Right ventricle myocardium inferior (tissue), 1 donor: Measurements from ENCODE around the gene CUX1. TPM values are rescaled to one million over a fixed set of nuclear protein-coding genes. Genes with fewer than 3 reads are reported as not detected.
"Not testable (repeated sequence)": the region's sequence is repeated elsewhere in the genome, so short reads cannot be mapped to it uniquely, and the experiment has no call there.

ENCODE experiments used
- ATAC-seq: fragments of 200-7000 bp; cut with Tn5 transposase; one replicate; pipeline ENCODE4 v1.9.1; 2020; ENCODE audit warnings: mild to moderate bottlenecking, moderate library complexity
- DNase-seq: peaks from one replicate; pipeline ENCODE4 v3.0.0; 2021; ENCODE audit errors: missing footprints
- intact Hi-C: fragments of 100-400 bp; cut with DNase I; formaldehyde crosslinking; loops from one replicate; pipeline ENCODE4 v1.11.0; 2022
- total RNA-seq: library from RNA; stranded (reverse); fragmentation: NEBNext Ultra II Directional; extraction: Animal tissue kit (Norgen Biotek cat#: 25700); gene quantifications from one replicate; pipeline ENCODE4 v1.2.1, GENCODE V29; 2021
- donor health status: DM: no; HTN: yes; CAD: no; lungs with severe emphysema.

CUX1 gene
- total RNA-seq, 1 donor from 2014 or later = 107 TPM

- DNase-seq = no peak
- intact Hi-C loops = no loop called here
- ATAC-seq = no peak
Observed at GRCh38 chr7:102132209-102132752, 314.9 kb downstream of the CUX1 start.

GRCh38 chr7:102138676-102139075 is 321.2 kb downstream of the CUX1 start:
- intact Hi-C loops = no loop called here
- ATAC-seq (no peak), DNase-seq (no peak)

DNA sequence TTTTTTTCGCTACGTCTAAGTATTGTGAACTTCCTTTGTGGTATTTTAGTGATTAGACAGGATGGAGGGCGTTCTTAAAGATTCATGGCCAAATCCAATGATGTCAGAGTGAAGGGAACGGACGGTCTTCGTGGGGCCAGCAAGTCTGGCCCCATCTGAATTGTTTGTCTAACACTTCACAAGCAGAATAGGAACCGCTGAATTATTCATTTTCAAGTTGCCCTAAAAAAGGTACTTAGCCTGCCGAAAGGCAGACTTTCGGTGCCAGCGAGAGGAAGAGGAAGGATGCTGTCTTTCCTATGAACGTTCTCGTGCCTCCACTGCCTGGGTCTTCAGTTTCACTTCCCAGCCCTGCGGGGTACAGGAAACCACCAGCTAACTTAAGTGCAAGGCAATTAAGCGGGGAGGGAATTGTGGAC is 323.5 kb downstream of the CUX1 start:
- intact Hi-C loops = loop anchor here (10.0 kb wide), 1 partner anchor 196 kb away; no protein-coding TSS in a partner anchor
- DNase-seq (no peak), ATAC-seq (no peak)

GRCh38 chr7:102142433-102142832 is 325.0 kb downstream of the CUX1 start:
- intact Hi-C loops = loop anchor here (10.0 kb wide), 1 partner anchor 198 kb away; no protein-coding TSS in a partner anchor
- DNase-seq, ATAC-seq: not testable (repeated sequence)

- intact Hi-C loops = loop anchor here (10.0 kb wide), 1 partner anchor 201 kb away; no protein-coding TSS in a partner anchor
- ATAC-seq (peak; percentile 90), DNase-seq (peak; percentile 80)
Observed at GRCh38 chr7:102146122-102146521, 328.7 kb downstream of the CUX1 start.

DNA sequence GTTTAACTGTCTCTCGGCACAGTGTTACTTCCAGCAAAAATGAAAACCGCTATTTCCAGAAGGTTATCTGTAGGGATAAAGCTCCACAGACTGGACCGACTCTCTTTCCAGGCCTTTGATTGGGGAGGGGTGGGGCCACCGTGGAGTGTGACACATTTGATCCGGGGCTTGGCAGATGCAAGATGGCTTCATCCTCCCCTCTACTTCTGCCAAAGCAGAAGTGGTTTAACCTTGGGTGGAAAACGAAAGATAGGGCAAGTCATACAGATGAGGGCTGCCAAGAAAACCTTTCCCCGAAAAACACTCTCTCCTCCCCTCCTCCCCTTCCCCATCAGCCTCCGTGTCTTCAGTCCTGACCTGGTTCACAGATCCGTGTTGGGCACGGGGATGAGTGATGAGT is 329.6 kb downstream of the CUX1 start:
- intact Hi-C loops = loop anchor here (10.0 kb wide), 1 partner anchor 202 kb away; no protein-coding TSS in a partner anchor
- peak; percentile 76 for DNase-seq
- ATAC-seq = peak; percentile 85

GRCh38 chr7:102148799-102149198 is 331.4 kb downstream of the CUX1 start:
- DNase-seq (no peak), ATAC-seq (no peak)
- intact Hi-C loops = loop anchor here (10.0 kb wide), 1 partner anchor 204 kb away; no protein-coding TSS in a partner anchor

GRCh38 chr7:102149416-102149815 is 332.0 kb downstream of the CUX1 start:
- ATAC-seq (no peak), DNase-seq (no peak)
- intact Hi-C loops = loop anchor here (10.0 kb wide), 1 partner anchor 205 kb away; no protein-coding TSS in a partner anchor

DNA sequence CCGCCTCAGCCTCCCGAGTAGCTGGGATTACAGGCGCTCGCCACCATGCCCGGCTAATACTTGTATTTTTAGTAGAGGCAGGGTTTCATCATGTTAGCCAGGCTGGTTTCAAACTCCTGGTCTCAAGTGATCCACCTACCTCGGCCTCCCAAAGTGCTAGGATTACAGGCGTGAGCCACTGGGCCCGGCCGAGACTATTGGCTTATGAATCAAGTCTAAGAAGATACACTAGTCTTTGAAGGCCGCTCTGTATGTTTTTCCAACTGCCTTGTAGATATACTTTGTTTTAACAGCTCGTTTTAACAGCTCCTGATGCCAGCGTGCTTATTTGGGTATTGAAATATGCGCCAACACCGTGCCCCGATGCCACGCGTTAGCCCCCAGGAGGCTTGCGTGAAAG is 332.8 kb downstream of the CUX1 start:
- intact Hi-C loops = loop anchor here (5.0 kb wide), 1 partner anchor 333 kb away; the partner anchor contains the start of gene CUX1
- DNase-seq (no peak), ATAC-seq (no peak)

DNA sequence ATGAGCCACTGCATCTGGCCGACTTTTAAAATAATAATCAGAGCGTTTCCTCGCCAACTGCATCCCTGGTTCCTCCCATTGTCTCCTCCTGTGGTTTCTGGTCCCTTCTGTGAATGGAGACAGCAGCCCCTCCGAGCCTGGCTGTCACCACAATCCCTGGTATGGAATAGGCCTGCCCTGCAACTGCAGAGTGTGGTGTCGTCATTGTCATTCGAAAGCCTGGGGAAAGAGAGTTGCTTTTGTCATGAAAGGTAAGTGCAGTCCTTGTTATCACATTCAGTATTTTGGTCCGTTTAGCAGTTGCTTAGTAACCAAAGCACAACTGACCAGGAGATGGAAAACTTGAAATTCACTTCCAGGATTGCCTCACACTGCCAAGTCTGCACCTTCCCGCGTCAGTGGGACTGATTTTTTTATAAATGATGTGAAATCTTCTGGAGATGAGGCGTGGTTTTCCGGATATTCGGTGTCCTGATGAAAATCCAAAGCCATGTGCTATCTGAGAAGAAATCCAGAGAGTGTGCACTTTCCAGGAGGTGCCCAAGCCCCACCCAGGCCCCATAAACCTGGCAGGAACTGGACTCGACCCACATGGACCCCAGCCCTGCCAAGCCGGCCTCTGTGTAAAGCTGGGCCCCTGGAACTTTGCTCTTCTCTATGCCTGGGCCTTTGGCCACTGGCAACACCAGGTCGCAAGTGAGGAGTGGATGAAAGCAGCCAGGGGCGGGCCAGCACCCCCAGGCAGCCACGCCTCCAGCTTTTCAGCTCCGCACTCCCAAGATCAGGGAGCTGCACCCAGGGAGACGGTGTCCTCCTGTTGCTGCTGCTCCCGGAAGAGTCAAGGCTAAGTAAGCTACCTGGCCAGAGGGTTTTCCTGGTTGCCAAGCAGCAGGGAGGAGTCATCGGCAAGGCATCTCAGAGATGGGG is 335.5 kb downstream of the CUX1 start:
- ATAC-seq (peak; percentile 89), DNase-seq (no peak)
- intact Hi-C loops = loop anchor here (5.0 kb wide), 1 partner anchor 336 kb away; the partner anchor contains the start of gene CUX1

- intact Hi-C loops = loop anchor here (5.0 kb wide), 1 partner anchor 336 kb away; the partner anchor contains the start of gene CUX1
- no peak for DNase-seq
- ATAC-seq = peak; percentile 49
Observed at GRCh38 chr7:102153599-102153946, 336.1 kb downstream of the CUX1 start.

DNA sequence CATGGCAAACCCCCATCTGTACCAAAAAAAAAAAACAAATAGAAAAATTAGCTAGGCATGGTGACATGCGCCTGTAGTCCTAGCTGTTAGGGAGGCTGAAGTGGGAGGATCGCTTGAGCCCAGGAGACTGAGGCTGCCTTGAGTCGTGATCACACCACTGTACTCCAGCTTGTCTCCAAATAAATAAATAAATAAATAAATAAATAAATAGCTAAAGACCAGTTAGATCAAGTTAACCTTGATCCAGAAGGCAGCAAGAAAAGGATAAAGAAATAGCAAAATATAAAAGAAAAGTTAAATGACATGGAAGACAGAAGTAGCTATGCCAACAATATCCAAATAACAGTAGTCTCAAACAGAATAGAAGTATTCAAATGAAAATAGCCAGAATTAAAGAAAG is 337.0 kb downstream of the CUX1 start:
- intact Hi-C loops = loop anchor here (5.0 kb wide), 1 partner anchor 337 kb away; the partner anchor contains the start of gene CUX1
- ATAC-seq (no peak), DNase-seq (no peak)

- ATAC-seq = no peak
- no peak for DNase-seq
- intact Hi-C loops = no loop called here
Observed at GRCh38 chr7:102155821-102156441, 338.5 kb downstream of the CUX1 start.

DNA sequence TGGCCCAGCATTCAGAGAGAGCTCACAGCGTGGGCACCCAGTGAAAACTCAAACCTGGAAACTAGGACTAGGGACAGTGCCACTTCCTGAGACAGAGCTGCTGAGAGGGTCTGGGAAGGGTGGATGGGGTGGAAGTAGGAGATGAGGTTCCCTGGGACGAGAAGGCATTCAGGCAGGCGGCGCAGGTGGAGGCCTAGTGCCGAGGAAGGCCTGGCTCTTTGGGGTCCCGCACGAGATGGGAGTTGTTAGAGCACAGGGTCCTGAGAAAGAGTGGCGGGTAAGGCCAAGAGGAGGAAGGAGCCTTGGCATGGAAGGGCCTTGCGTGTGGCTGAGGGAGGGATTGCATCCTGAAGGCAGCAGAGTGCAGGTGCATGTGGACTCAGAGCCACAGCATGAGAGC is 339.4 kb downstream of the CUX1 start:
- no peak for ATAC-seq
- no peak for DNase-seq
- intact Hi-C loops = no loop called here

DNA sequence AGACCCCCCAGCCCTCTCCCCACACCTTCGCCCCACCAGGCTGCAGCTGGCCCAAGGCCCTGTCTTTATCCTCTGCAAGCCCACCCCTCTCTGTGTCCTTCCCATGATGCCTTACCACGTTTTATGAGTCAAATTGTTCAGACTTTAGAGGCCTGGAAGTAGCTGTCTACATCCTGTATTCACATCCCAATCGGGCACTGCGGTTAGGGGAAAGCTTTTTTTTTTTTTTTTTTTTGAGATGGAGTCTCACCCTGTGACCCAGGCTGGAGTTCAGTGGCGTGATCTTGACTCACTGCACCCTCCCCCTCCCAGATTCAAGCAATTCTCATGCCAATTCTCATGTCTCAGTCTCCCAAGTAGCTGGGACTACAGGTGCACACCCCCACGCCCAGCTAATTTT is 347.7 kb downstream of the CUX1 start:
- DNase-seq (no peak), ATAC-seq (no peak)
- intact Hi-C loops = no loop called here

GRCh38 chr7:102167254-102167653 is 349.8 kb downstream of the CUX1 start:
- intact Hi-C loops = no loop called here
- DNase-seq (no peak), ATAC-seq (no peak)

DNA sequence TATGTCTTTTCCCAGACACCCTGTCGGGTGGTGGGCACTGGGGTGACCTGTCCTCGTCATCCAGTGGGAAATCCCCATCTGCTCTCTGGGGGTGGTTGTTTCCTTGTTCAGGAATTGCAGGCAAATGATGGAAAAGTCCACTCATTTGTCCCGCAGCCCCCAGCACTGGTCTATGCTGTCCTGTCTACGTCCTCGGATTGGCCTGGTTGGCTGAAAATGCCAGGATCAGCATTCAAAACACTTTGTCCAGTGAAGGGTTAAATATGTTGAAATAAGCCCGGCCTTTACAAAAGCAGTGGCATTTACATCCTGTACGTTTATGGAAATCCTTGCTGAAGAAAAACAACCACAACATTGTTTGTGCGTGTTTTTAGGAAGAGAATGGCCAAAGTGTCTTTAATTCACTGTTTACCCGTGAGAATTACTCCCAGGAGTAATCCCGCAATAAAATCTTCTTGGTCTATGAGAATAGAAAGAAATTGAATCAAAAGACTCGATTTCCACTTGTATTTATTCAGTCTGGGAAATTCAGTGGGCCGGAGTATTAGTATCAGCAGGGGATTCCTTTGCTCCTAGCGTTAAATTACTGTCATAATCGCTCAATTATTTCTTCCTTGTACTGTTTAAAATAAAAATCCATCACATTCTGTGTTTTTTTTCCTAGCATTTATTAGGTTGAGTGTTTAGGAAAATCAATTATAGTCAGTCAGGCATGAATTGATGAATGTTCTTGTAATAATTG is 352.4 kb downstream of the CUX1 start:
- DNase-seq (no peak), ATAC-seq (no peak)
- intact Hi-C loops = no loop called here

- no peak for ATAC-seq
Observed at GRCh38 chr7:102170393-102170970, 353.1 kb downstream of the CUX1 start.

More at GRCh38 chr7:102170393-102170970, 353.1 kb downstream of the CUX1 start:
- intact Hi-C loops = no loop called here
- DNase-seq = no peak
